H1 (cell line): ENCODE data around the gene NARS2. TPM values are rescaled to one million over a fixed set of nuclear protein-coding genes. Genes with fewer than 3 reads are reported as not detected.

Experiments
- CBX8 ChIP-seq: fragments of 300-800, 300-1000 bp; sonication (generic); IDR thresholded peaks from 2 replicates; pipeline ENCODE4 v1.7.1; 2016; ENCODE audit warnings: low read depth, low read length, borderline replicate concordance
- CHD7 ChIP-seq: fragments of 300-600 bp; sonication (generic); IDR thresholded peaks from 2 replicates; pipeline ENCODE4 v1.7.1; 2012; ENCODE audit warnings: low read length, moderate library complexity, mild to moderate bottlenecking, inconsistent platforms; ENCODE audit not compliant: insufficient replicate concordance
- MAFK ChIP-seq: IDR thresholded peaks from 2 replicates; pipeline ENCODE4 v1.6.1; 2012; ENCODE audit warnings: low read depth, mild to moderate bottlenecking, improper control_type of control experiment, low read length
- RFX5 ChIP-seq: IDR thresholded peaks from 2 replicates; pipeline ENCODE4 v1.6.1; 2011; ENCODE audit warnings: low read depth, low read length, improper control_type of control experiment, borderline replicate concordance
- ZNF274 ChIP-seq: IDR thresholded peaks from 2 replicates; pipeline ENCODE4 v1.7.0; 2012; ENCODE audit warnings: low read length, borderline replicate concordance; ENCODE audit errors: extremely low read depth
- polyA plus RNA-seq, 7 experiments: library from polyadenylated mRNA; depleted of rRNA in 3 of 7; stranded (reverse) in 5 of 7; unstranded in 2 of 7; fragments of >200 nt in 5 of 7; fragments of 200-250 nt in 2 of 7; gene quantifications; 1 replicate in 5 of 7; 2 replicates in 1 of 7; 4 replicates in 1 of 7; pipeline versions ENCODE4 v1.2.1 to v1.2.3, GENCODE V29; 2011 to 2013; ENCODE audit warnings: missing spikeins in 2 of 7, mixed read lengths in 2 of 7
- total RNA-seq: library from RNA; stranded (reverse); fragmentation: NEBNext Ultra II Directional; extraction: Animal tissue kit (Norgen Biotek cat#: 25700); gene quantifications from 2 replicates; pipeline ENCODE4 v1.2.1, GENCODE V29; 2021

The NARS2 gene
- total and polyA plus RNA-seq, 2 of the 8 experiments (the other 6 are each of a cell fraction or from before 2014, with no cell fraction given), result 26.2 to 51.6 TPM

GRCh38 chr11:78449866-78450265, 124.8 kb downstream of the NARS2 start (continued):
- no peak for TF ChIP-seq CHD7
- TF ChIP-seq MAFK, result no peak
- TF ChIP-seq ZNF274, result no peak
- TF ChIP-seq RFX5, result no peak
- no peak for TF ChIP-seq CBX8
